ENCODE results near the gene FOSL1. TPM values are rescaled to one million over a fixed set of nuclear protein-coding genes. Genes with fewer than 3 reads are reported as not detected.
A peak's percentile ranks its signal among the peaks of the same experiment; 100 is the strongest.

FOSL1 gene
- total and polyA plus RNA-seq, 4 donors = 0.17 to 0.20 TPM; not detected in 2

- TF ChIP-seq FOXA1 (IDR thresholded peaks at IDR 0.05) (peak; percentile 61), EGR1 (IDR thresholded peaks at IDR 0.05; ENCODE audit: low read depth in 2 of 2) (peak in 1 of 2 donors; percentile 56), TAF1 (conservative IDR thresholded peaks at IDR 0.05) (no peak), SP1 (IDR thresholded peaks at IDR 0.05) (peak; percentile 83), ATF3 (IDR thresholded peaks at IDR 0.05) (no peak), MAX (IDR thresholded peaks at IDR 0.05) (no peak), ZBTB33 (IDR thresholded peaks at IDR 0.05) (no peak), YY1 (IDR thresholded peaks at IDR 0.05) (peak; percentile 84), GABPA (IDR thresholded peaks at IDR 0.05 in 1 of 2, conservative IDR thresholded peaks at IDR 0.05 in 1 of 2) (peak; percentile 57 to 93), REST (IDR thresholded peaks at IDR 0.05) (peak; percentile 83), CTCF (IDR thresholded peaks at IDR 0.05; ENCODE audit: low read depth, low read length, missing input control) (peak; percentile 79), FOXA2 (IDR thresholded peaks at IDR 0.05) (peak; percentile 20), JUND (IDR thresholded peaks at IDR 0.05) (peak; percentile 31 to 69), HNF4A (conservative IDR thresholded peaks at IDR 0.05) (peak; percentile 49 to 50), RAD21 (IDR thresholded peaks at IDR 0.05) (peak; percentile 48 to 56), HNF4G (IDR thresholded peaks at IDR 0.05) (no peak), RXRA (IDR thresholded peaks at IDR 0.05) (peak; percentile 63 to 65), NR2F2 (IDR thresholded peaks at IDR 0.05) (peak; percentile 84)
- Histone ChIP-seq H3K27me3 (ENCODE audit: control insufficient read depth in 4 of 4, insufficient read depth in 4 of 4, low read length in 3 of 4) (no peaks in the 10 kb centered on the region), H3K27ac (ENCODE audit: low read depth in 1 of 2, low read length in 2 of 2) (peak within 1 kb of the TSS; percentile 81 to 96), H3K9me3 (ENCODE audit: control insufficient read depth in 4 of 4, low read length in 3 of 4) (no peaks in the 10 kb centered on the region), H3K9ac (ENCODE audit: low read depth in 1 of 2, low read length in 2 of 2) (peak within 1 kb of the TSS; percentile 84 to 92), H3K36me3 (ENCODE audit: control insufficient read depth in 4 of 4, insufficient read depth in 3 of 4, low read depth in 1 of 4, low read length in 3 of 4) (peaks cover 10 to 32% (median 26%) of the 10 kb centered on the region in 4 donors), H3K4me1 (ENCODE audit: control insufficient read depth in 4 of 4, insufficient read depth in 4 of 4, low read length in 3 of 4) (peaks cover 10 to 43% (median 31%) of the 10 kb centered on the region in 4 donors), H3K4me3 (ENCODE audit: low read depth in 1 of 3, low read length in 3 of 3) (peak within 1 kb of the TSS; percentile 59 to 89 (median 84))
- DNase-seq (ENCODE audit: low spot score) = peak; percentile 99
- WGBS = under 1% methylated on average over 78 of the region's 78 CpGs
These were observed 39.7 kb downstream of the FOSL1 start, which contains the start of gene MUS81 for GRCh38 chr11:65860278-65861164. Gene MUS81 (plus strand): TSS chr11:65860433. CDS start chr11:65860754, 321 bp downstream.

Data from liver (tissue), 9 donors.